NCI-H1092 treated with DMSO at 0.1 percent for 48 hours (cell line): Measurements from ENCODE around the gene CACNB2.
"Not testable (repeated sequence)": the region's sequence is repeated elsewhere in the genome, so short reads cannot be mapped to it uniquely, and the experiment has no call there.

Experiments
- DNase-seq: peaks from one replicate; lab custom pipeline; 2025; lab: John Stamatoyannopoulos, UW

The CACNB2 gene

DNA sequence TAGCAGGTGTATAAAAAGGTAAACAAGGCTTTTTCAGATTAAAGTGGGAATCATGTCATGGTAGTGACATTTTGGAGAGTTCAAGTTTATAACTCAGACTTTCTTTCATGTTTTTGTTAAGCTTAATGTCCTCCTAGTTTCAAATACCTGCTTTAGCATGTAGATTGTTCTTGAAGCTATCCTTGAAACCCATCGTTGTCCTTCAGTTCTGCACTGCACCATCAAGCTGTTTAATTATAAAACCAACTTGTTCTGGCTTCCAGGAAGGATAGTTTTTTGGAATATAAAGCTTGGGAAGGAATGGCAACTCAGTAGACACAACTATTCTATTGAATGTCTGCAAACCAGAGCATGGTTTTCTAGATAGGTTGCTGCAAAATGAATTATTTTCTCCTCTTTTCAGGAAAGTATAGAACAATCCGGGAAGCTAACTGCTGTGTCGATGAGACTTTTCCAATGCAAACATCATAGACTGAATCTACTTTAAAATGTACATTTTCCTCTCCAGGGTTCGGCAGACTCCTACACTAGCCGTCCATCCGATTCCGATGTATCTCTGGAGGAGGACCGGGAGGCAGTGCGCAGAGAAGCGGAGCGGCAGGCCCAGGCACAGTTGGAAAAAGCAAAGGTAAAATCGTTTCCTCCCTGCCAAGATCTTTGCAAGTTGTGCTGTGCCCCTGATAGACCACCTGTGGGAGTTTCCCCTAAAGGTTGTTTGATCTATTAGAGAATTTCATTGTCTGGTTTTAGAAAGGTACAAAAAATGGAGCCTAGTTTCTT is 261.4 kb downstream of the CACNB2 start:
- no peak for DNase-seq

DNA sequence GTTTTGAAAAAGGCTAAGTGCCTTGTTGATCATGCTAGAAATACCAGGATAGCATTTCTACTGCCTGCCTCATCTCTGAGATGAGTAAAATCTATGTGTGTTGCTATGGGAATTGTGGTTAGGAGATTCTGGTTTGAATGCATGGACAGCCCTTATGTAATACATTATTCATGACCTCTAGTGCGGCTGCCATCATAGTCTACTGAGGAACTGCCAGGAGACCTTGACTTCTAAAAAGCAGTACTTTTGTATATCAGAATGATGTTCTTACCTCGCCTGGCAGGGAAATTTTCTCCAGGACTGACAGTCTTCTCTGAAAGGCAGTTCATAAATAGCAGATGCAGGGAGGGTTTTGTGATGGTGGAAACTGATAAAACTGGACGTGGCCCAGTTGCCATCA is 262.6 kb downstream of the CACNB2 start:
- no peak for DNase-seq

DNA sequence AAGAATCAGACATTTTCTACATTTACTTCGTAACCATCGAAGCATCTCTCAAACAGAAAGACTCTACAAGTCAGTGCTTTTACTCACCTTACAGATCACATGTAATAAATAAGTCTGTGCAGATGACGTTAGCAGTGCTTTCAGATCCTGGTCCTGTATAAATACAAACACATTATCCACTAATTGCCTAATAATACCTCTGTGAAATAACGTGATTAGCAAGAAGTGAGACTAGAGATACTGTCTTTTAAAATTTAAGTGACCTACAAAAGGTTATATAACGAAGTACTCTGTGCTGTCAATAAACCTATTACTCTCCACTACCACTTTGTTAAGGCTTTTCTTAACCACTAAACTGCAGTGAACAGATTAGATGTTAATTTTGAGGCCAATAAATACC is 264.3 kb downstream of the CACNB2 start:
- DNase-seq = no peak

DNA sequence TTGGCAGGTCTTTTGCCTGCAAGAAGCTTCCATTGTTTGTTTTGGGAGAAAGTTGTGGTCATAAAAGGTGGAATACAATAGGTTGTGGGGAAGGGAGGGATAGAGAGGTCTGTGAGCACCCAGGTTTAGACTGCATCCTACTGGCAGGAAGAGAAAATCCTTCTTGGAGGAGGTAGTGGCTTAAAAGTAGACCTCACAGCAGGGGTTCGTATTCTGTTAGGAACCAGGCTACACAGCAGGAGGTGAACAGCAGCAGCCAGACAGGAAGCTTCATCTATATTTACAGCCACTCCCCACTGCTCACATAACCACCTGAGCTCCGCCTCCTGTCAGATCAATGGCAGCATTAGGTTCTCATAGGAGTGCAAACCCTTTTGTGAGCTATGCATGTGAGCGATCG is 265.9 kb downstream of the CACNB2 start:
- no peak for DNase-seq

DNA sequence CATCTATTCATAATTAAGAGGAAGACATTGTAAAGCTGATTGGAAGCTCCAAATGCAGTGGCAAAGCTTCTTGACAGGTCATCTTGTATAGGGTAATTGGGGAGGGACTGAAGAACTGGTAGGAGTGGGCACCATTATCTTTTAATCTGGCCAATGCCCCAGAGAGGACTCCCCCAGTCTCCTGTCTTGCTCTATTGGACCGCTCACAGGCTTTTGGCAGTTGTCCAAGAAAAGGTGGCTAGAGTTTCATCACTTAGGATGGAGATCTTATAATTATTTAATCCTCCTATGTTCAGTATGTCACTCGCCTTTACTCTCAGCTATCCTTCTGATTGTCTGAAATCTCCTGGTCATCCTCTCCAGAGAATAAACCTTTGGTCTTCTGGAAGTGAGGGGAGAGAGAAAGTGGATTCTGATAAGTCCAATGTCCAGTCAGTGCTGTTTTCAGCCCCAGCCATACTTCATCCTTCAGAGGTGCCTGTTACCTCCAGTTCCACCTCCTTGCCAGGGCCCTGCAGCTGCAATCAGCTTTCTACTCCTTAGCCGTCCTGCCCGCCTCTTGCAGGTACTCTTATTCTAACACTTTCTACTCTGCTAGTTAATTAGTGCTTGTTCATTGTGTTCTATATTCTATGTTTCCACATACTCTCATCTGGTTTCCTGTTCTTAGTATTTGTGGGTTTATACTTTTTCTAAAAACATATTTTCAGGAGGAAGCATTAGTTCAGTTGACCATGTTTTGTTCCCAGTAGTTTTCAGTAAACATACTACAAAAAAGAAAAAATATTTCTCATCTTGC is 269.6 kb downstream of the CACNB2 start:
- no peak for DNase-seq

DNA sequence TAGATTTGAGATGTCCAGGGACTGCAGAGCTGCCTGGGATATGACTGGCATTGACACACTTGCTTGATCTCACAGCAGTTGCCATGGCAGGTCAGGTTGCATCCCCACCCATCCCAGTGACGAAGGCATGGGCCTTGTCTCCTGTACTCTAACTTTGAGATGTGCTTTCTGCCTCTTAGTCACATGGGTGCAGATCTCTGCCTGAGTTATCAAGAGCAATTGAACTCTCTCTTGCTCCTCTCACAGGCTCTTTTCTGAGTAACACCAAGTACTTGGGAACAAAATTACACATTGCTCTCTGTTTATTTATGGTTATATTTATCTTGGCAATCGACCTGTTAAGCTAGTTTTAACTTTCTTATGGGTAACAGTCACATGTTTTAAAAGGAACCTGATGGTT is 273.8 kb downstream of the CACNB2 start:
- no peak for DNase-seq

DNA sequence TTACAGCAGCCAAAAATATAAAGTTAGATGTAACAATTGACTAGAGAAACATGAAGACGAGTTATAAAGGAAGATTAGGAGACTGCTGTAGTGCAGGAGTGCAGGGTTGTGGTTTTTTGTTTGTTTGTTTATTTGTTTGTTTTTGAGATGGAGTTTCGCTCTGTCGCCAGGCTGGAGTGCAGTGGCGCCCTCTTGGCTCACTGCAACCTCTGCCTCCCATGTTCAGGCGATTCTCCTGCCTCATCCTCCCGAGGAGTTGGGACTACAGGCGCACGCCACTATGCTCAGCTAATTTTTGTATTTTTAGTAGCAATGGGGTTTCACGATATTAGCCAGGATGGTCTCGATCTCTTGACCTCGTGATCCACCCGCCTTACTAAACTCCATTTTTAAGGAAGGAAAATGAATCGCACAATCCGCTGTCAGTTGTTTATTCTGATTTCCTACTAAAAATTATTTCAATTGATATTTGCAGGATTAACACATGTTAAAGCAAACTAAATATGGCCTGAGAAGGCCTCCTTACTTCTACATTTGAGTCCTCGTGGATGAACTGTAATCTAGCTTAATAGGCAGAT is 277.8 kb downstream of the CACNB2 start:
- no peak for DNase-seq

DNA sequence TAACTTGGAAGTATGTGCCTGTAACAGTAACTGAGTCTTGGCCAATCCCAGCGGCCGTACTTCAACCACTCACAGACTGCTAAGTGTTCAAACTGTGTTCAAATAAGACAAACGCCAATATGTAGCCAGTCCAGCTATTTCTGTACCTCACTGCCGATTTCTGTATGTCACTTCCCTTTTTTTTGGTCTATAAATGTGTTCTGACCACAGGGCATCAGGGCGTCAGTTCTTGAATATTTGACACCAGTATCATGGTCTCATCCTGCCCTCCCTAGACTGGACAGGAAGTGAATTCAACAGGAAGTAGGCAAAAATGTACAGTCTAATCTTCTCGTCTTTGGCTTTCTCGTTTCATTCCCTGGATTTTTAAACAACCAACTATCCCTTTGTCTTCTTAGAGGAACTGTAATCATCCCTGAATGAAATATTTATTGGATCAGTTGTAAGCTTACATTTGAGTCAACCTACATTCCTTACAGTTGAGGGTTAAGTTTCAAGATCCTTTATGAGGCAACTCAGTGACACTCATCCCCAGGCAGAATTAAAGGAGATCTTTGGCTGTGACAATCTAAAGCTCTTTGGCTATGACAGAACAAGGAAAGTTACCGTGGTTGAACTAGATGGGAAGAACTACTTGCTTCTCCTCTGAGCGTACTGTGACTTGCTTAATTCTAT is 278.5 kb downstream of the CACNB2 start:
- DNase-seq = no peak

DNA sequence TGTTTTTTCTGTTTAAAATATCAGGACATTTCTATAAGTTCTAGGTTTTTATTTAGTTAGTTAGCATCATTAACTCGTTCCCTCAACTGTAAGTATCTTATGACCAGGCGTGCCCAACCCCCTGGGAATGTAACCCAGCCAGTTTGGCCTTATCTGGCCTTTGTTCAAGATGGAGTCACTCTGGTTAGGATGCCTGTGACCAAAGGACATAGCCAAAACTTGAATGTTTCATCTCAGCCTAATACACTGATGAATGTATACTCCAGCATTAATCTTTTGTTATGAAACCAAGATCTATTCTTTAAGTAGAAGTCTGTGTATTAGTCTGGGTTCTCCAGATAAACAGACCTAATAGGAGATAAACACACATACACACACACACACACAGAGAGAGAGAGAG is 279.7 kb downstream of the CACNB2 start:
- DNase-seq = no peak

DNA sequence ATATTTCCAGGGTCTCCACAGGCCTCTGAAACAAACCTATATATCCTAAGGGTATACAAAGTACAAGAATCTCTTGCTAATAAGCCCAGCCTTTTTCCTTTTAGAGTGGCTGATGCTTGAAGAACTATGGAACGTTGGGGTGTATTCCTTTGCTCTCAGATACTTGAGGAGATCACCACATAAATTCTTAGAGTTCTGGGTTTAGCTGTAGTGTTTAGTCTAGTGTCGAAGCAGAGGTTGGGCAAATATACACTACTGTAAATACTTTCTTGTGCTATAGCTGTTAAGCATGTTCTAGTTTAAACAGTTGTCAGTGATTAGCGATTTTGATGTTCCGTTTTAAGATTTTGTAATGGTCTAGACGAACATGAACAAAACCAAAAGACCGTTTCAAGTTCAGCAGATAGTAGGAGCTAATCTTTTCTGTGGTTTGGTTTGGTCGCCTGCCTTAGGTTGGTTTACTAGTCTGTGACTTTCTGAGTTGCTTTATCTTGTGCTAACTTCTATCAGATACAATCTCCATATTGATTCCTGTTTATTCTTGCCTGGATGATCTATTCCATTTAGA is 281.6 kb downstream of the CACNB2 start:
- DNase-seq = no peak

DNA sequence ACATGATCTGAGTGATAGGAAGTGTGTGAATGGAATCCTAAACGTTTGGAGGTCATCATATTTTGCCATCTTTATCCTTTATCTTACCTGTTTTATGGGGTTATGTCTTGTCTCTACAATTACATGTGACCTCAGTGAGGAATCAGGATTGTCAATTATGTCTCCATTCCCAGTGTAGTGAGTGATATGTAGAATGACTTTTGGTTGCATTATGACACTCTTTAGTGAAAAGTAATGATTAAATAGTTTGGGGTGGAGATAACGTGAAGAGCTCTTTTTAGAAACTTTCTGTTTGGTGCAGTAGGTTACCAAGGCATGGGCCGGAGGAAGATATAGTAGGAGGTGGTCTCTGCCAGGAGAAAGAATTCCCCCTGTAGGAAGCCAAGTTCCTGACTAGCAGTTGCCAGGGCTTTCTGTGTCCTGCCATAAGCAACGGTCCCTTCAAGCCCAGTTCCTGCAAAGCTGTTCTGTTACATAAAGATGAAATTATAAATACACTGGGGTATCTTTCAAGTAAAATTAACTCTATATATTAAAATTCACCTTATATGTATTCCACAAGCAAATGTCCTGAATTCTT is 282.9 kb downstream of the CACNB2 start:
- no peak for DNase-seq

DNA sequence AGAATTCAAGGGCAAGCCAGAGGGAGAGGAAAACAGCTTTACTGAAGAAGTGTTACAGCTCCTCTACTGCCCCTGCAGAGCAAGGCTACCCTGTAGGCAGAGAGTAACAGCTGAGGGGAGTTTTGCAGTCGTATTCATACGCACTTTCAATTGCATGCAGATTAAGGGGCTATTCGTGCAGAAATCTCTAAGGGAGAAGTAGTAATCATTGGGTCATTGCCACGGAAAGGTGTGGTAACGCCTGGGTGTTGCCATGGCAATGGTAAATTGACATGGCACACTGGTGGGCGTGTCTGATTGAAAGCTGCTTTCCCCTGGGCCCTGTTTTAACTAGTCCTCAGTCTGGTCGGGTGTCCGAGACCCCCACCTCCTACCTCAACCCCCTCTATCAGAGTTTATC is 284.0 kb downstream of the CACNB2 start:
- DNase-seq = no peak

DNA sequence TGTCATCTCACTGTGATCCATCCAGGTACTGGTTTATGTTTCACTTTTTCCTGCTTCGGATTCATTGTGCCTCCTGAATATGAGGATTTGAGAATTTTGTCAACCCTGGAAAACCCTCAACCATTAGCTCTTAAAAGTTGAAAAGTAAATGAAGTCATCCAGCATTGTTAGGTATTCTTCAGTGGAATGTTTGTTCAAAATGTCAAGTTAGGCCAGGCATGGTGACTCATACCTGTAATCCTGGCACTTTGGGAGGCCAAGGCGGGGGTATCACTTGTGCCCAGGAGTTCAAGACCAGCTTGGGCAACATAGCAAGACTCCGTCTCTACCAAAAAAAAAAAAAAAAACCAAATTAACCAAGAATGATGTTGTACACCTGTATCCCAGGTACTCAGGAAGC is 289.1 kb downstream of the CACNB2 start:
- no peak for DNase-seq

DNA sequence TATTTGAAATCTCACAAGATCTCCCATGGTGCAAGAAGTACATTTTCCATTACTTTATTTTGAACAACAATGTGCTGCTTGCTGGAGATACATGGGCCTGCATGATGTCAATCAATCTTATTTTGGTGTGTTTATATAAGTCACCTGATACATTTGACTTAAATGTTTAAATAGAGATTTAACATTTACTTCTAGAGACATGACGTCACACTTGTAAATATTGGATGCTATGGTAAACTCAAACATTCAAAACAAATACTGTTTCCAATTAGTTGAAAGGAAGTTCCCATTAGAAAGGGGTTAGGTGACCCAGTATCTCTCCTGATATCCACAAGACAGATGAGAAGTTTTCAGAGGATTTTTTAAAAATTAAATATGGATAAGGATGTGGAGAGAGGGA is 296.7 kb downstream of the CACNB2 start:
- no peak for DNase-seq

DNA sequence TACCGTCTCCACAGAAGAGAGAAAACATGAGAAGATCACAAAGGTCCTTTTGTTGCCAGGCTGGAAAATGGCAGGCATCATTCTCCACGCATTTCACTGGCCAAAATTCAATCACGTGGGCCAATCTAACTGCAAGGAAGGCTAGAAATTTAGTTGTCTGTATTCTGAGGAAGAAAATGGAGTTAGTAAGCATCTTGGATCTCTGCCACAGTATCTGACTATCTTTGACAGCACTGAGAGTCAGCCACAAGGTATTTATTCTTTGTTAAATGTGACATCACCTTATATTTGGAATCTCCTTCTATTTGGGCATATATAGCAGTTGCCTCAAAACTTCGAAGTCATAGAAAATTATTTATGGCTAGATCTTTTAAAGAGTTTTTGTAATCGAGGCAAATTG is 297.3 kb downstream of the CACNB2 start:
- DNase-seq = no peak

DNA sequence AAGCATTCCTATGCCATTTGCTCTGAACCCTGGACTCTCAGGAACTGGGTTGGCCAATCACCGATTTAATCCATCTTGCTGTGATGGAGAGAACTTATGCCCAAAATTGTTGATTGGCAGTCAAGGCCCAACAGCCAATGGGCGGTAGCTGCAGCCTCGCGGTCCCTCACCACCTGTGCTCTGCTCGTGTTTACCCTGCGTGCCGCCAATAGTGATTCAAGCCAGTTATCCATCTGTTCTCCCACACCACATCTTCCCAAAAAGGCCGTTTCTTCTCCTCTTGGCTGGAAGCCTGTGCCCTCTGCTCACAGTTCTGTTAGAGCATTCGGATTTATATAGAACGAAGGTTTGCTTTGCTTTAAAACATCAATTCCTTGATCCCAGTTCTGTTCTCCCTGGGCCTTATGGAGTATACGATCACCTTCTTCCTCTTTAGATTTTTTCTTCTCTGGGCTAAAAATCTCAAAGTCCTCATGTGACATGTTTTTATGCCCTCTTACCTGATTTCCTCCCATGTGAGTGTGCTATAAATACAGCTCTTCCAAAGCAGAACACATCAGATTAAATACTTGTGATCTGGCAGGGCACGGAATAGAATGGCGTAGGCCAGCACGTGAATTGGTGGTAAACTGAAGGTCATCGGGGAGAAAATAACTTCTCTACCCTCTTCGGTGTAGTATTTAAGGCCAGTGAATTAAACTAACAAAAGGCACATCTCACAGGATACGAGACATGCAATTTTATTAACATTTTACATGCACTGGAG is 298.3 kb downstream of the CACNB2 start:
- DNase-seq = no peak

DNA sequence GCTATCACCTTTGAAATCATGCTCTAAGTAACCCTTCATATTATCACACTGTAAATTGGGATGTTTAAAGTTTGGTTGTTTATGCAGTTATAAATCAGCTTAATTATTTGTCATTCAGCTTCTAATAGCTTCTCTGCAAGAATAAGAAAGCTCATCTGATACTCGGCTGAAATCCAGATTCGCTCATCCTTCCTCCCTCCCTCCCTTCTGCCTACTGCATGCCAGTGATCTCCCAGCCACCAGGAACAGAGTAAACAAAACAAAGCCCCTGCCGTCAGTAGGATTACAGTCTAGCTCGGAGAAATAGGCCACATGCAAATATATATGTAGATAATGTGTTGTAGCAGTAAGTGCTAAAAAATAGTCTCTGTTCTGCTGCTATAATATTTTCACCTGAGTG is 299.4 kb downstream of the CACNB2 start:
- DNase-seq = no peak

DNA sequence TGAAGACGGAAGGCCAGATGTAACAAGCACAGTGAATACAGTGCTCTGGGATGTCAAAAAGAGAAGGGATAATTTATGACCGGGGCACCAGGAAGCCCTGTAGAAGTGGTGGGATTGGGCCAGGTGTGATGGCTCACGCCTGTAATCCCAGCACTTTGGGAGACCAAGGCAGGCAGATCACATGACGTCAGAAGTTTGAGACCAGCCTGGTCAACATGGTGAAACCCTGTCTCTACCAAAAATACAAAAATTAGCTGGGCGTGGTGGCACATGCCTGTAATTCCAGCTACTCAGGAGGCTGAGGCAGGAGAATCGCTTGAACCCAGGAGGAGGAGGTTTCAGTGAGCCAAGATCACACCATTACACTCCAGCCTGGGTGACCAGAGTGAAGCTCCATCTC is 305.4 kb downstream of the CACNB2 start:
- not testable (repeated sequence) for DNase-seq

DNA sequence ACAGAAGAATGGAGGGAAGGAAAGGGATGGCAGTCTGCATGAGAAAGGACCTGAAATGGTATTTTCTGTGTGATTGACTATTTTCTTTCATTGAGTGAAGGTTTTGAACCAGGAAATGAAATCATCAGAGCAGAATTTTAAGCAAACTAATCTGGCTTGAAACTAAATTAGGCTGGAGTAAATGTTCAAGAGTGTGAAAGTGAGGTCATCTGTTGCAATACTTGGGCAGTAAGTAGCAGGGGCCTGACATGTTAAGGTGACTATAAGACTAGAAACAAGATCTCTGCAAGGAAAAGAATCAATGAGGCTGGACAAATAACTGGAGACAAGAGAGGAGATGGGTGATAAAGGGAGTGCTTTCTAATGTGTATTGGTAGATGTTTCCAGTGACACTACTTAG is 306.0 kb downstream of the CACNB2 start:
- DNase-seq = no peak

DNA sequence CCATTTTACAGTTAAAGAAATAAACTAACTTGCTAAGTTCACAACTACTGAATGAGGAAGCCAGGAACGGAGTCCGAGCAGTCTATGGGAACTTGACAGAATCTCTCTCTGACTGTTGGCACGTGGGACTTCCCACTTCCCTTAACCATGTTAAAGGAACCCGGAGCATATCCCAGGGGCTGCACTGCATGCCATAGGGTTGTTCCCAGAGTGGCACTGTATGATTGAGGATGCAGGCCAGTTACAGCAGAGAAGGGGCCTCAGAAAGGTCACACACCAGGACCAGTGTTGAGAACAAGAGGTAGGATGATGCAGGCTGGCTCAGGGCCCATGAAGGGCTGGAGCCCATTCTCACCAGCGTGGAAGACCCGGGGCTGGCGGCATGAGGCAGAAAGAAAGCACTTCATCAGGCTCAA is 309.4 kb downstream of the CACNB2 start:
- no peak for DNase-seq

DNA sequence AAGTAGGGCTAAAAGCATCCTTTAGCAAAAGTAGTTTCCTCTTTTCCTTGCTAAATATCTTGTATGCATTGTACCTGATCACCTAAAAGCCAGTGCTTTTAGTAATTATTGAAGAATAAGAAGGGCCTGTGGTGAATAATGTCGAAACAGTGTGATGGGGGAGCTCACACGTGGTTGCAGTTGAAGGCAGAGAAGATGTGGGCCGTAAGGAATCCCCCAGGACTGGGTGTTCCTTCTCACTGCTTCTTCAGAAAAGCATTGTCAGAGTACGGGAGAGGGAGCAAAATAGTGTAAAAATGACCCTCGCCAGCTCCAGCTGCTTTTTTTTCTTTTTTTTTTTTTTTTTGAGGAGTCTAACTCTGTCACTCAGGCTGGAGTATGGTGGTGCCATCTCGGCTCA is 310.1 kb downstream of the CACNB2 start:
- no peak for DNase-seq
